ENCODE results near the gene RALGPS1. TPM values are rescaled to one million over a fixed set of nuclear protein-coding genes. Genes with fewer than 3 reads are reported as not detected.

RALGPS1 gene
- total RNA-seq, 1 donor, result 2.9 TPM

DNA sequence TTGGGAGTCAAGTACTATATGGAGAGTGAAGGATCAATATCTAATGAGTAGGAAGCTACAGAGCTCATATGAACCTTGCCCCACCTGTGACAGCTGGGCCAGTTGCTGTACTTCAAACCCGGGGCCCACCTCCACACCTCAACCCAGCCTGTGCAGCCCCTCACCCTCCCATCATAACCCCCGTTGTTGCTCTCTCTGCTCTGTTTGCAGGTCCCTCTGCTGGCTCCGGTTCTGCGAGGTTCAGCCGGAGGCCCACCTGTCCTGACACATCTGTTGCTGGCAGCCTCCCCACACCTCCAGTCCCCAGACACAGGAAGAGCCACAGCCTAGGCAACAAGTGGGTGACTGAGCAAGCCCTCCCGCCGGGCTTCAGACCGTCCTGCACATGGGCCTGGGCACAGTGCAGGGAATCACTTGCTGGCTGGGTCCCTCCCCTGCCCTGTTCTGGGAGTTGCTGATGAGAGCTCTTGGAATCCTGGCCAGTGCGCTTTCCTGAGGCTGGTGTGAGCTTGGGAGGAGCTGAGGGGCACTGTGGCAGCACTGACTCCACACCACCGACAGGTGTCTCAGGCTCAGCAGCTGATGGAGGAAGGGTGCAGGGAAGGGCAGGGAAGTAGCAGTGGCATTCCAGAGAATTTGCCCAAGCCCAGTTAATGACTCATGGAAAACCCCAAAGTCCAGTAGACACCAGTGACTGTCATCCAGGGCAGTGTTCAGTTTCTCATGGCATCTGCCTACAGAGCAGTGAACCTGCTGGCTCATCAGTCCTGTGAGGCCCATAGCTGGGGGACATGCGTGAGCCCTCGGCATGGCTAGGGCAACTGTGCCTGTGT lies 280.5 kb downstream of the RALGPS1 start:
- DNase-seq (ENCODE audit: low read depth), result no peak
- no peak overlapping the region for H3K4me3 ChIP-seq (ENCODE audit: low read depth, low read length)
- TF ChIP-seq, protein P1, sequence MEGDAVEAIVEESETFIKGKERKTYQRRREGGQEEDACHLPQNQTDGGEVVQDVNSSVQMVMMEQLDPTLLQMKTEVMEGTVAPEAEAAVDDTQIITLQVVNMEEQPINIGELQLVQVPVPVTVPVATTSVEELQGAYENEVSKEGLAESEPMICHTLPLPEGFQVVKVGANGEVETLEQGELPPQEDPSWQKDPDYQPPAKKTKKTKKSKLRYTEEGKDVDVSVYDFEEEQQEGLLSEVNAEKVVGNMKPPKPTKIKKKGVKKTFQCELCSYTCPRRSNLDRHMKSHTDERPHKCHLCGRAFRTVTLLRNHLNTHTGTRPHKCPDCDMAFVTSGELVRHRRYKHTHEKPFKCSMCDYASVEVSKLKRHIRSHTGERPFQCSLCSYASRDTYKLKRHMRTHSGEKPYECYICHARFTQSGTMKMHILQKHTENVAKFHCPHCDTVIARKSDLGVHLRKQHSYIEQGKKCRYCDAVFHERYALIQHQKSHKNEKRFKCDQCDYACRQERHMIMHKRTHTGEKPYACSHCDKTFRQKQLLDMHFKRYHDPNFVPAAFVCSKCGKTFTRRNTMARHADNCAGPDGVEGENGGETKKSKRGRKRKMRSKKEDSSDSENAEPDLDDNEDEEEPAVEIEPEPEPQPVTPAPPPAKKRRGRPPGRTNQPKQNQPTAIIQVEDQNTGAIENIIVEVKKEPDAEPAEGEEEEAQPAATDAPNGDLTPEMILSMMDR (IDR thresholded peaks at IDR 0.05; ENCODE audit: insufficient read depth, low read length), result no peak

DNA sequence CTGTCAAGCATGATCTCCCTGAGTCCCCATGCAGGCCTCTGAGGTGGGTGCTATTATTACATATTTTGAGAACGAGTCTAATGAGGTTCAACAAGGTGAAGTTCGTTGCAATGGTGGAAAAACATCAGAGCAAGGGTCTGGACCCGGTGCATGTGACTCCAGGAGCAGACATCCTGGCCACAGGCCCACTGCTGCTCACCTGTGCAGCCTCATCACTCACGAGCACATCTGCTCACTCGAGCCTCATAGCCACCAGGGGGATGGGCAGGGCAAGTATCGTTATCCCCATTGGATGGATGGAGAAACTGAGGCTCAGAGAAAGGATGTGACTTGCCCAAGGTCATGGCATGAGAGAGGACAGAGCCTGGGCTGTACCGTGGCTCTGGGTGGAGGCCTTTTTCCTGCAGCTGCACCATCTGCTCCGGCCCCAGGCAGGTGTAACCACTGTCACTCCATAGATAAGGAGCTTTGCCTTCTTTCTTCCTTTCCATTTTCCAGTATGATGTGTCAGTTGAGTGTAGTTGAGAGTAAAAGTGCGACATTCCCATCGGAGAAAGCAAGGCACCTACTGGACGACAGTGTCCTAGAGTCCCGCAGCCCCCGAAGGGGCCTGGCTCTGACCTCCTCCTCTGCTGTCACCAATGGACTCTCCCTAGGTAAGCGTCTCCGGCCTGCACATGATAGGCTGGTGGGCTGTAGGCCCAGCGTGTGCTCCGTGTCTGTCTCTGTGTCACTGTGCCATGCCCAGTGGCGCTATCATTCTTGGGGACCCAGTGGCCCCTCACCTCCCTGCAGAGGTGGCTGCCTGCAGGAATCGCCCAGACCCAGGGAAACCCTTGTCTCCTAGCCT lies 281.6 kb downstream of the RALGPS1 start:
- no peak for DNase-seq (ENCODE audit: low read depth)
- H3K4me3 ChIP-seq (ENCODE audit: low read depth, low read length), result no peak overlapping the region
- TF ChIP-seq, protein P1 (IDR thresholded peaks at IDR 0.05; ENCODE audit: insufficient read depth, low read length), result no peak

DNA sequence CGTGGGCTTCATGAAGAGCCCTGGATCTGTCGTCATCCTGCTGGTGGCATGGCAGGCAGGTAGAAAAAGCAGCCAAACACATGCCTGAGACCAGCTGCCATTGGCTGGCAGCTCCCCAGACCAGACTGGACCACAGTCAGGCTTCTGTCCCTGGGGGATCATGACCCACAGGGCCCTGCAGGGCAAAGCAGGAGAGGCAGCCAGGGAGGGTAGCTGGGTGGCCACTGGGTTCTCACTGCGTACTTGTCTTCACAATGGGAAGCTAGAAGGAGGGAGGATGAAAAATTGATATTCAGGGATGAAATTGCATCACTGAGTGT lies 282.2 kb downstream of the RALGPS1 start:
- TF ChIP-seq, protein P1 (IDR thresholded peaks at IDR 0.05; ENCODE audit: insufficient read depth, low read length), result no peak
- DNase-seq (ENCODE audit: low read depth), result no peak
- no peak overlapping the region for H3K4me3 ChIP-seq (ENCODE audit: low read depth, low read length)

DNA sequence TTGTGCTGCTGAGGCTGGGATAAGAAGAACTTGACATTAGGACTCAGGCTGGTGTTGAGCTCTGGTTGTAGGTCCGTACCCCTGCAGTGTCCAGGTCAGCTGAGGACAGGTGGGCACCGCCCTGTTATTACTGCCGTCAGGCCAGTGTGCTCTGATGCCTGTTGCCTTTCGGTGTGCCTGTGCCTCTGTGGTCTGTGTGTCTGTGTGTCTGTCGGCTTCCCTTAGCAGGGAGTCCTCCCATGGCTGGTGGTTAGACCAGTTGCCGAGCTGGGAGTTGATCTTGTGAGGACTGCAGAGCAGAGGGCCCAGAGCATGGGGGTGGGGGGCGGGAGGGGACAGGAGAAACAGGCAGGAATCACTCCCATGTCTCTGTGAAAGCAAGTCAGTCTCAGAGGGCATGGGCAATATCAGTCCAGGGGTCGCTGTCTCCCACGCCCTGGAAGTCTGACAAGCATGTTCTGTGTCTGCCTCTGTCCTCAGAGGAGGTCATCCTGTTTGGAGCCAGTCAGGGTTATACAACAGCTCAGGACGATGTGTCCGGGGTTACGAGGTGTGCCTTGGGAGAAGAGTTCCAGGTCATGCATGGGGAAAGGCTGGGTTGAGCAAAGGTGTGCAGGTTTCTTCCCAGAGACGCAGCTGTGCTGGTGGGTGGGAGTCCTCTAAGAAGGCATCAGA lies 282.7 kb downstream of the RALGPS1 start:
- DNase-seq (ENCODE audit: low read depth), result no peak
- H3K4me3 ChIP-seq (ENCODE audit: low read depth, low read length), result no peak overlapping the region
- TF ChIP-seq, protein P1 (IDR thresholded peaks at IDR 0.05; ENCODE audit: insufficient read depth, low read length), result no peak

DNA sequence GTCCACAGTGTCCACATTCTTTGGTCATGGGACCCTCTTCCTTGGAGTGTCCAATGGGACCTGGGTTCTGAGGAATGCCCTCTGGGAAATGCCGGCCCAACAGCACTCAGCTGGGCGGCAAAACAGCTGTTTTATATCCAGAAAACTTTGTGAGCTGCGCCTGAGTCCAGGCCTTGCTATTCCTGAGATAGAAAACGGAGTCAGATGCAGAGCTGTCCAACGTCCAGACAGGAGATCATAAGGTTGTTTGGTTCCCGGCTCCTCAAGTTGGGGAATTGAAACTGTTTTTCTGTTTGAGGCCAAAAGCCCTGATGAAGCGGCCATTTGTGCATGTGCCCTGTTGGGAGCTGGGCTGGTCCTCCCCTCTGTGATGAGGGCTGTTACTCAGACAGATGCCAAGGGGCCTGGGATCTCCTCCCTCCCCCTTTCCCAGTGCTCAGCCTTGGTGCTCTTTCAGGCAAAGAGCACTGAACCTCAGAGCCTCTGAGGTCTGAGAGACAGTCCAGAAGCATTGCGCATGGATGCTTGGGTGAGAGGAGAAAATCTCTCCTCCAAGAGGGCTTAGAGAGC lies 283.4 kb downstream of the RALGPS1 start:
- peak; percentile 46 for DNase-seq (ENCODE audit: low read depth)
- no peak overlapping the region for H3K4me3 ChIP-seq (ENCODE audit: low read depth, low read length)
- TF ChIP-seq, protein P1 (IDR thresholded peaks at IDR 0.05; ENCODE audit: insufficient read depth, low read length), result no peak

DNA sequence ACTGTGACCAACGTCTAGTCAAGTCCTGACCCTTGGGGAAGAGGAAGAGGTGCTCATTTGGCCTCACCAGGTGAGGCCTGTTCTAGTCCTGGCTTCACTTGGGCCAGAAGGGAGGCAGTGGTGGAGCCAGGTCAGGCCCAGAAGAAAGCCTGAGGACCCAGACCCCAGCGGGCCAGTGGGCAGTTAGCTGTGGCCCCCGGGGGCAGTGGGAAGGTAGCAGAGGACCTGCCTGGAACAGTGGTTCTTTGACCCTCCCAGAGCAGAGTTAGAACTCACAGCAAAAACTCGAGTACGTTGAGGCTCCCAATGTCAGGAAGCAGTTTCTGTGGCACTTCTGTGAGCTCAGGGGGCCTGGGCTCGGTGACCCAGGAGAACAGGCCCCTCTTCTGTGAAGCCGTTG lies 284.0 kb downstream of the RALGPS1 start:
- TF ChIP-seq, protein P1 (IDR thresholded peaks at IDR 0.05; ENCODE audit: insufficient read depth, low read length), result no peak
- no peak for DNase-seq (ENCODE audit: low read depth)
- no peak overlapping the region for H3K4me3 ChIP-seq (ENCODE audit: low read depth, low read length)

Data from fibroblast of the aortic adventitia (primary cell).